OCI-LY3 (cell line): Measurements from ENCODE around the gene SHLD1.

Experiments used
- CTCF ChIP-seq: fragments of 200-600, 300-600 bp; sonication (generic); IDR thresholded peaks from 2 replicates; pipeline ENCODE4 v1.5.1; 2014; ENCODE audit warnings: antibody characterized with exemption, low read length, low read depth
- EZH2phosphoT487 ChIP-seq: fragments of 200-600 bp; shearing (Covaris generic); IDR thresholded peaks from 2 replicates; pipeline ENCODE4 v1.6.1; 2018; ENCODE audit warnings: antibody characterized with exemption, mixed run types, low read depth

- TF ChIP-seq CTCF (no peak), EZH2phosphoT487 (no peak)
Measured at GRCh38 chr20:5748246-5748645, 2.0 kb upstream of the SHLD1 start.
